NCI-H1436 treated with DMSO at 0.1 percent for 48 hours (cell line): ENCODE measurements around the gene MATCAP1.

ENCODE experiments used
- DNase-seq: peaks from one replicate; lab custom pipeline; 2025; lab: John Stamatoyannopoulos, UW

MATCAP1 gene

GRCh38 chr16:67207249-67208091 is 23.7 kb upstream of the MATCAP1 start:
- no peak for DNase-seq

GRCh38 chr16:67206838-67207248 is 23.1 kb upstream of the MATCAP1 start:
- no peak for DNase-seq

- no peak for DNase-seq
Observed at GRCh38 chr16:67206129-67206837, 22.5 kb upstream of the MATCAP1 start.

- no peak for DNase-seq
Observed at GRCh38 chr16:67204076-67204475, 20.3 kb upstream of the MATCAP1 start.

- no peak for DNase-seq
Observed at GRCh38 chr16:67202956-67203493, 19.3 kb upstream of the MATCAP1 start.

GRCh38 chr16:67202426-67202825 is 18.7 kb upstream of the MATCAP1 start:
- DNase-seq = no peak

GRCh38 chr16:67201411-67202345 is 17.9 kb upstream of the MATCAP1 start:
- DNase-seq = no peak

GRCh38 chr16:67200491-67200890 is 16.7 kb upstream of the MATCAP1 start:
- DNase-seq = no peak

- no peak for DNase-seq
Observed at GRCh38 chr16:67199808-67200198, 16.0 kb upstream of the MATCAP1 start.

- no peak for DNase-seq
Observed at GRCh38 chr16:67199011-67199807, 15.4 kb upstream of the MATCAP1 start, which contains the start of gene ELMO3. ELMO3 (plus strand) TSS chr16:67199131; CDS start chr16:67199327, 196 bp downstream.

- no peak for DNase-seq
Observed at GRCh38 chr16:67198238-67198734, 14.5 kb upstream of the MATCAP1 start.

GRCh38 chr16:67197704-67198103 is 13.9 kb upstream of the MATCAP1 start:
- DNase-seq = no peak

GRCh38 chr16:67196881-67197280 is 13.1 kb upstream of the MATCAP1 start:
- no peak for DNase-seq

- no peak for DNase-seq
Observed at GRCh38 chr16:67195676-67196075, 11.9 kb upstream of the MATCAP1 start.

GRCh38 chr16:67194260-67194659 is 10.5 kb upstream of the MATCAP1 start:
- no peak for DNase-seq

- no peak for DNase-seq
Observed at GRCh38 chr16:67193536-67193935, 9.8 kb upstream of the MATCAP1 start.

GRCh38 chr16:67192781-67193361 is 9.1 kb upstream of the MATCAP1 start:
- no peak for DNase-seq

- DNase-seq = peak; percentile 37
Observed at GRCh38 chr16:67191995-67192681, 8.4 kb upstream of the MATCAP1 start, which contains the start of gene E2F4. E2F4 (plus strand) TSS chr16:67192155; CDS start chr16:67192228, 73 bp downstream.

GRCh38 chr16:67191411-67191994 is 7.7 kb upstream of the MATCAP1 start:
- no peak for DNase-seq
